NT2/D1 (cell line): Measurements from ENCODE around the gene KSR1.

Experiments used
- SUZ12 ChIP-seq: IDR thresholded peaks from 2 replicates; pipeline ENCODE4 v1.6.1; 2011; ENCODE audit not compliant: insufficient read length, insufficient read depth; ENCODE audit errors: extremely low read depth
- YY1 ChIP-seq: IDR thresholded peaks from 2 replicates; pipeline ENCODE4 v1.6.1; 2011; ENCODE audit not compliant: insufficient read length, insufficient read depth
- ZNF274 ChIP-seq: IDR thresholded peaks from 2 replicates; pipeline ENCODE4 v1.6.1; 2011; ENCODE audit warnings: mild to moderate bottlenecking, low read depth, low read length

- no peak for TF ChIP-seq YY1
- no peak for TF ChIP-seq SUZ12
- no peak for TF ChIP-seq ZNF274
Observed at GRCh38 chr17:27581016-27581415, 124.8 kb downstream of the KSR1 start.
